Measurements from ENCODE around the gene ITM2C.

ITM2C gene

GRCh38 chr2:230879891-230880290 lies 15.1 kb downstream of the ITM2C start:
- Histone ChIP-seq H3K27ac (ENCODE audit: low read depth, low read length) (no peak overlapping the region), H3K4me2 (ENCODE audit: low read length) (no peak overlapping the region), H2BK5ac (ENCODE audit: low read depth, low read length, poor library complexity) (no peak overlapping the region), H3K18ac (ENCODE audit: low read length) (no peak overlapping the region), H3K9ac (ENCODE audit: low read length) (no peak overlapping the region), H3K23ac (ENCODE audit: low read length) (no peak overlapping the region), H3K4me3 (ENCODE audit: low read depth, low read length) (no peak overlapping the region), H3K36me3 (ENCODE audit: control insufficient read depth in 1 of 2, insufficient read depth in 2 of 2, low read length in 2 of 2) (peaks cover 44 to 45% of the 10 kb centered on the region in 2 experiments), H3K9me3 (ENCODE audit: insufficient read depth, low read depth, low read length) (peaks cover 2% of the 10 kb centered on the region), H3K79me2 (ENCODE audit: control insufficient read depth, insufficient read depth, low read length, poor library complexity) (no peaks in the 10 kb centered on the region), H2AK5ac (ENCODE audit: low read length) (no peak overlapping the region), H4K91ac (ENCODE audit: low read depth, low read length) (no peak overlapping the region), H4K8ac (ENCODE audit: low read depth, low read length) (no peak overlapping the region), H3K27me3 (ENCODE audit: insufficient read depth, low read length) (no peaks in the 10 kb centered on the region), H3K4ac (ENCODE audit: low read depth, low read length) (no peak overlapping the region), H3K14ac (ENCODE audit: low read length) (no peak overlapping the region), H2BK120ac (ENCODE audit: insufficient read depth, low read length, poor library complexity) (no peak overlapping the region), H2AFZ (ENCODE audit: insufficient read depth, low read length, poor library complexity) (no peak overlapping the region), H4K12ac (ENCODE audit: low read depth, low read length) (no peak overlapping the region), H3K4me1 (ENCODE audit: control insufficient read depth in 1 of 2, insufficient read depth in 2 of 2, low read length in 2 of 2) (no peaks in the 10 kb centered on the region), H3K79me1 (ENCODE audit: low read length) (no peaks in the 10 kb centered on the region), H2BK12ac (ENCODE audit: low read length) (no peak overlapping the region)
- WGBS (ENCODE audit: extremely low coverage, insufficient coverage, insufficient read length) = no CpG with 5 or more reads among the region's 9 CpGs
- no peak for DNase-seq

- Histone ChIP-seq H4K91ac (ENCODE audit: low read depth, low read length) (no peak overlapping the region), H4K12ac (ENCODE audit: low read depth, low read length) (no peak overlapping the region)
Observed at GRCh38 chr2:230881840-230882239, 17.1 kb downstream of the ITM2C start.

GRCh38 chr2:230885463-230886130 lies 20.9 kb downstream of the ITM2C start:
- no peak overlapping the region for H3K4ac ChIP-seq (ENCODE audit: low read depth, low read length)
- no peaks in the 10 kb centered on the region for H3K36me3 ChIP-seq (ENCODE audit: control insufficient read depth in 1 of 2, insufficient read depth in 2 of 2, low read length in 2 of 2)
- H3K4me3 ChIP-seq (ENCODE audit: low read depth, low read length) = no peak overlapping the region
- no peak overlapping the region for H3K9ac ChIP-seq (ENCODE audit: low read length)
- no peak overlapping the region for H3K4me2 ChIP-seq (ENCODE audit: low read length)
- no peak overlapping the region for H2AFZ ChIP-seq (ENCODE audit: insufficient read depth, low read length, poor library complexity)
- H4K12ac ChIP-seq (ENCODE audit: low read depth, low read length) = no peak overlapping the region
- H3K4me1 ChIP-seq (ENCODE audit: control insufficient read depth in 1 of 2, insufficient read depth in 2 of 2, low read length in 2 of 2) = peaks cover 2 to 3% of the 10 kb centered on the region in 2 experiments
- no peak overlapping the region for H3K18ac ChIP-seq (ENCODE audit: low read length)
- H2BK5ac ChIP-seq (ENCODE audit: low read depth, low read length, poor library complexity) = no peak overlapping the region
- no peak overlapping the region for H2BK12ac ChIP-seq (ENCODE audit: low read length)
- no peak overlapping the region for H3K27ac ChIP-seq (ENCODE audit: low read depth, low read length)
- no peak overlapping the region for H2BK120ac ChIP-seq (ENCODE audit: insufficient read depth, low read length, poor library complexity)
- H3K14ac ChIP-seq (ENCODE audit: low read length) = no peak overlapping the region
- H2AK5ac ChIP-seq (ENCODE audit: low read length) = no peak overlapping the region
- no peak overlapping the region for H3K23ac ChIP-seq (ENCODE audit: low read length)
- no peak overlapping the region for H4K8ac ChIP-seq (ENCODE audit: low read depth, low read length)
- H3K79me1 ChIP-seq (ENCODE audit: low read length) = peaks cover 1% of the 10 kb centered on the region
- no peaks in the 10 kb centered on the region for H3K27me3 ChIP-seq (ENCODE audit: insufficient read depth, low read length)
- H3K9me3 ChIP-seq (ENCODE audit: insufficient read depth, low read depth, low read length) = peaks cover 2% of the 10 kb centered on the region
- WGBS (ENCODE audit: extremely low coverage, insufficient coverage, insufficient read length) = no CpG with 5 or more reads among the region's 11 CpGs
- no peak overlapping the region for H4K91ac ChIP-seq (ENCODE audit: low read depth, low read length)
- H3K79me2 ChIP-seq (ENCODE audit: control insufficient read depth, insufficient read depth, low read length, poor library complexity) = no peaks in the 10 kb centered on the region
- no peak for DNase-seq

More at GRCh38 chr2:230881840-230882239, 17.1 kb downstream of the ITM2C start:
- Histone ChIP-seq H3K23ac (ENCODE audit: low read length) (no peak overlapping the region), H3K36me3 (ENCODE audit: control insufficient read depth in 1 of 2, insufficient read depth in 2 of 2, low read length in 2 of 2) (peaks cover 26 to 27% of the 10 kb centered on the region in 2 experiments), H3K4me2 (ENCODE audit: low read length) (no peak overlapping the region), H2AFZ (ENCODE audit: insufficient read depth, low read length, poor library complexity) (no peak overlapping the region), H2BK5ac (ENCODE audit: low read depth, low read length, poor library complexity) (no peak overlapping the region), H2BK12ac (ENCODE audit: low read length) (no peak overlapping the region), H3K79me1 (ENCODE audit: low read length) (peaks cover 1% of the 10 kb centered on the region), H2AK5ac (ENCODE audit: low read length) (no peak overlapping the region), H3K27me3 (ENCODE audit: insufficient read depth, low read length) (no peaks in the 10 kb centered on the region), H3K14ac (ENCODE audit: low read length) (no peak overlapping the region), H3K27ac (ENCODE audit: low read depth, low read length) (no peak overlapping the region), H3K79me2 (ENCODE audit: control insufficient read depth, insufficient read depth, low read length, poor library complexity) (no peaks in the 10 kb centered on the region), H3K4me1 (ENCODE audit: control insufficient read depth in 1 of 2, insufficient read depth in 2 of 2, low read length in 2 of 2) (peaks cover 2 to 3% of the 10 kb centered on the region in 2 experiments), H4K8ac (ENCODE audit: low read depth, low read length) (no peak overlapping the region), H3K4ac (ENCODE audit: low read depth, low read length) (no peak overlapping the region), H3K18ac (ENCODE audit: low read length) (no peak overlapping the region), H2BK120ac (ENCODE audit: insufficient read depth, low read length, poor library complexity) (no peak overlapping the region), H3K9ac (ENCODE audit: low read length) (no peak overlapping the region), H3K9me3 (ENCODE audit: insufficient read depth, low read depth, low read length) (peaks cover under 1% of the 10 kb centered on the region), H3K4me3 (ENCODE audit: low read depth, low read length) (no peak overlapping the region)
- WGBS (ENCODE audit: extremely low coverage, insufficient coverage, insufficient read length) = no CpG with 5 or more reads among the region's 7 CpGs
- DNase-seq = no peak

DNA sequence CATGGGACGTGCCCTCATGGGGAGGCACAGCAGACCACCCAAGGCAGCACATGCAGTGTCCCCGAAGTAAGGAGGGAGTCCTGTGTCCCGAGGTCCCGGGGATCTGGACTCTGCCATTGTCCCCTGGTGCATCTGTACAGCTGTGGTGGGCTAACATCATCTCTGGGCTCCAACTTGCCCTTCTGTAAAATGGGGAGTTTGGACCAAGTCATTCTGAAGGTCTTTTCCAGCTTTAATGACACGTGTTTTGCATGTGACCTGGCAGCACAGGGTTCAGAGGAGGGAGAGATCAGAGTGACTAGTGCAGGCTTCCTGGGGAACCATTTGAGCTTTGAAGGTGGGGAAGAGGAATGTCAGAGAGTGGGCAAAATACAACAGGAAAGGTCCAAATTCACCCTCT lies 21.5 kb downstream of the ITM2C start:
- H3K27me3 ChIP-seq (ENCODE audit: insufficient read depth, low read length) = no peaks in the 10 kb centered on the region
- H3K18ac ChIP-seq (ENCODE audit: low read length) = no peak overlapping the region
- H3K79me1 ChIP-seq (ENCODE audit: low read length) = peaks cover 1% of the 10 kb centered on the region
- H3K36me3 ChIP-seq (ENCODE audit: control insufficient read depth in 1 of 2, insufficient read depth in 2 of 2, low read length in 2 of 2) = no peaks in the 10 kb centered on the region
- H3K4me2 ChIP-seq (ENCODE audit: low read length) = no peak overlapping the region
- no CpG with 5 or more reads among the region's 5 CpGs for WGBS (ENCODE audit: extremely low coverage, insufficient coverage, insufficient read length)
- H2AK5ac ChIP-seq (ENCODE audit: low read length) = no peak overlapping the region
- H3K4ac ChIP-seq (ENCODE audit: low read depth, low read length) = no peak overlapping the region
- no peak overlapping the region for H2AFZ ChIP-seq (ENCODE audit: insufficient read depth, low read length, poor library complexity)
- H4K8ac ChIP-seq (ENCODE audit: low read depth, low read length) = no peak overlapping the region
- H2BK12ac ChIP-seq (ENCODE audit: low read length) = no peak overlapping the region
- H3K23ac ChIP-seq (ENCODE audit: low read length) = no peak overlapping the region
- no peak overlapping the region for H3K27ac ChIP-seq (ENCODE audit: low read depth, low read length)
- peaks cover 2 to 3% of the 10 kb centered on the region in 2 experiments for H3K4me1 ChIP-seq (ENCODE audit: control insufficient read depth in 1 of 2, insufficient read depth in 2 of 2, low read length in 2 of 2)
- no peak overlapping the region for H2BK120ac ChIP-seq (ENCODE audit: insufficient read depth, low read length, poor library complexity)
- no peak overlapping the region for H3K4me3 ChIP-seq (ENCODE audit: low read depth, low read length)
- no peak overlapping the region for H4K91ac ChIP-seq (ENCODE audit: low read depth, low read length)
- no peak overlapping the region for H4K12ac ChIP-seq (ENCODE audit: low read depth, low read length)
- H3K9me3 ChIP-seq (ENCODE audit: insufficient read depth, low read depth, low read length) = peaks cover 2% of the 10 kb centered on the region
- DNase-seq = no peak
- no peaks in the 10 kb centered on the region for H3K79me2 ChIP-seq (ENCODE audit: control insufficient read depth, insufficient read depth, low read length, poor library complexity)
- H2BK5ac ChIP-seq (ENCODE audit: low read depth, low read length, poor library complexity) = no peak overlapping the region
- H3K14ac ChIP-seq (ENCODE audit: low read length) = no peak overlapping the region
- no peak overlapping the region for H3K9ac ChIP-seq (ENCODE audit: low read length)

All from trophoblast cell (in vitro differentiated cells and primary cell).